Measurements from ENCODE around the gene LRRC27.
"Not testable (repeated sequence)": the region's sequence is repeated elsewhere in the genome, so short reads cannot be mapped to it uniquely, and the experiment has no call there.

Gene LRRC27

DNA sequence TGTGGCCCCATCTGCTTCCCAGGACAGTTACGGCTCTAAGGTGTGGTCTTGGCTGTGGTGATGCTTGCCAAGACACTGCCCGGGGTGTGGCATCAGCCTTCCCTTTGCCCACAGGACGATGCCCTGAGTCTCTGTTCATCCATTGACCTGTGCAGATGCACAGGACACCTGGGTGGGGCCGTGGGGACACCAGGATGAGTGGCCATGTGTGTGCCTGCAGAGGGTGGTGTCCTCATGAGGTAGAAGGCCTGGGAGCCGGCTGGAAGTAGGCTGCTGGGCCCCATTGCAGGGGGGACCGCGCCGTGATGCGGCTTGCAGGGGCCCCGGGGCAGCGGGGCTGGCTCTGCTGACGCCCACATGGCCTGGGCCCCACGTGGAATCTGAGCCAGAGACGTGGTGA is 42.6 kb downstream of the LRRC27 start:
- DNase-seq (ENCODE audit: low read depth), result no peak

DNA sequence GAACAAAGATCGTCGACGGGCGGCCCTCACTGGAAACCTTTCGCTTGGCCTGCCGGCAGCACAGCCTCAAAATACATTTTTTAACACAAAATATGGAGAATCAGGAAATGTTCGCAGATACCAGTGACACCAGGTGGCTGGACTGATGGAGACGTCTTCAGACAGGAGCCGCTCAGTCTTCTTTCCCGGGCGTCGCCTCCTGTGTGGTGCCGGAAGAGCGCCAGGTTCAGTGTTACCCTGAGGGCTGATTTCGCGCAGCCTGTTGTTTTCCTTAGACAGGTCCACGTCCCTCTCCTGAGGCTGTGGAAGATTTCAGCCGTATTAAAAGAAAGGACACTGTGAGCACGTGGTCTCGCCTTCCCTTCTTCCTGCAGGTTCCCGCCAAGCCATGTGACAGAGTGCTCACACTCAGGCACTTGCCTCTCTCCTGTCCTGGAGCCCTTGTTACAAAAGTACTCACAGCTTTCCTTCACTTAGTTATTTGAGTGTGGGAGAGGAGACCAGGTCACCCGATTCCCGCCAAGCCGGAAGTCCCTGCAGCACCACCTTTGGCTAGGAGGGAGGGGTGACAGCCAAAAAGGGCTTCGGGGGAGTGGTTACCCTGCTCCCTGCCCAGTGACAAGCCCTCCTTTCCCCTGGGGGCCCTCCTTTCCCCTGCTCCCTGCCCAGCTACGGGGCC is 43.3 kb downstream of the LRRC27 start:
- no peak for DNase-seq (ENCODE audit: low read depth)

DNA sequence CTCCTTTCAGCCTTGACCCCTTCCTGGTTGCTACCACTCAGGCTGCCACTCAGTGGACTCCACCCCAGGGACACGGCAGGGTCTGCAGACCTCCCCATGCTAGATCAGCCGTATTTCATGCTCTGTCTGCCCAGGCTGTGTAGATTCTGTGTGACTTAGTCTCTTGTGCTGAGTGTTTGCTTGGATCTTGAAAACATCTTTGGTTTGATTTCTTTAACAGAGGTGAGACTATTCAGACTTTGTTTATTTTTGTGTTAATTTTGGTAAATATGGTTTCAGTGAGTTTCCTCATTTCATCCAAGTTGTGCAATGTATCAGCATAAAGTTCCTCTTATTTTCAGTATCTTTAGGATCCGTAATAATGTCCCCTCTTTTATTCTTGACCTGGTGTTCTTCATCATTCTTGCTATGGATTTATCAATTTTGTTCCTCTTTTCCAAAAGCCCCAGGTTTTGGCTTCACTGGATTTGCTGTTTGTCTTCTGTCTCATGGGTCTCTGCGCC is 43.9 kb downstream of the LRRC27 start:
- DNase-seq (ENCODE audit: low read depth), result no peak

DNA sequence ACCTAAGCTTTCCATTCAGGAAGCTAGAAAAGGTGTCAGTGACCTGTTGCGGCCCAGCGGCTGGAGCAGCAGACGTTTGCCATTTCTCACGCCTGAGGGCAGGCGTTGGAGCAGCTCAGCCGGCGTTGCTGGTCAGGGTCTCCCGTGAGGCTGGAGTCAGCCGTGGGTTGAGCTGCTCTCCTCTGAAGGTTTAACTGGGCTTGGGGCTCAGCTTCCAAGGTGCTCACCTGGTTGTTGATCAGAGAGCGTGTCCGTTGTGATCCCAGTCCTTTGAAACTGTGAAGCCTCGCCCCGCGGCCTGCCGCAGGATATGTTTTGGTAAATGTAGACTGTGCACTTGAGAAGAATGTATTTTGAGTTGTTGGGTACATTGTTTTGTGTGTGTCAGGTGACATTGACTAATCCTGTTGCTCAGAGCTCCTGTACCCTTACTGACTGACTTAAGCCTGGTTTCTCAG is 44.4 kb downstream of the LRRC27 start:
- DNase-seq (ENCODE audit: low read depth), result no peak

- DNase-seq (ENCODE audit: low read depth), result no peak
These were observed 45.3 kb downstream of the LRRC27 start for GRCh38 chr10:132377326-132377725.

DNA sequence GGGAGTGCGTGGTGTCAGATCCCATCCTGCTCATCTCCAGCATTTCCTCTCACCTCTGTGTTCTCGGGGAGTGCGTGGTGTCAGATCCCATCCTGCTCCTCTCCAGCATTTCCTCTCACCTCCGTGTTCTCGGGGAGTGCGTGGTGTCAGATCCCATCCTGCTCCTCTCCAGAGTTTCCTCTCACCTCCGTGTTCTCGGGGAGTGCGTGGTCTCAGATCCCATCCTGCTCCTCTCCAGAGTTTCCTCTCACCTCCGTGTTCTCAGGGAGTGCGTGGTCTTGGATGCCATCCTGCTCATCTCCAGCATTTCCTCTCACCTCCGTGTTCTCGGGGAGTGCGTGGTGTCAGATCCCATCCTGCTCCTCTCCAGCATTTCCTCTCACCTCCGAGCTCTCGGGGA is 47.0 kb downstream of the LRRC27 start:
- DNase-seq (ENCODE audit: low read depth), result not testable (repeated sequence)

GRCh38 chr10:132380986-132381385 is 49.0 kb downstream of the LRRC27 start:
- not testable (repeated sequence) for DNase-seq (ENCODE audit: low read depth)

GRCh38 chr10:132381741-132382140 is 49.7 kb downstream of the LRRC27 start:
- no peak for DNase-seq (ENCODE audit: low read depth)

DNA sequence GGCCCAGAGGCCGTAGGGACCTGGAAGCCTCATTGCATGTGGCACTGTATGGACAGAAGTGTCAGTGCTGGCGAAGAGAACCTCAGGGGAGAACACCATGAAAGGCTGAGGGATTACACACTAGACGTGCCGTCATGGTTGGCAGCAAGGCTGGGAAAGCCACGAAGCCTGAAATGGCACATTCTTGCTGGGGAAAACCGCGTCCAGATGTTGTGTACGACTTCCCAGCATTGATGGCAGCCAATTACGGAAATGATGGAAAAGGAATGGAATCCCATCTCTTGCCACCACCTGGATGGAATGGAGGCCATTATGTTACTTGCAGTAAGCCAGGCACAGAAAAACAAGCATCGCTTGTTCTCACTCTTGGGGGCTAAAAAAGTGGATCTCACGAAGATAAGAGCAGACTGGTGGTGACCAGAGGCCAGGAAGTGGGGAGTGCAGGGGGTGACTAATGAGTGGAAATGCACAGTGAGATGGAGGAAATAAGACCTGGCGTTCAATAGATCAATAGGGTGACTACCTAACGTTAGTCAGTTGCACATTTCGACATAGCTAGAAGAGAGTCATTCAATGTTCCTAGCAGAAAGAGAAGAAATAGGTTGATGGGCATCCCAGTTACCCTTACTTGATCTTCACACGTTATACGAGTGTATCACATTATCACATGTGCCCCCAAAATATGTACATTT is 50.4 kb downstream of the LRRC27 start:
- no peak for DNase-seq (ENCODE audit: low read depth)

DNA sequence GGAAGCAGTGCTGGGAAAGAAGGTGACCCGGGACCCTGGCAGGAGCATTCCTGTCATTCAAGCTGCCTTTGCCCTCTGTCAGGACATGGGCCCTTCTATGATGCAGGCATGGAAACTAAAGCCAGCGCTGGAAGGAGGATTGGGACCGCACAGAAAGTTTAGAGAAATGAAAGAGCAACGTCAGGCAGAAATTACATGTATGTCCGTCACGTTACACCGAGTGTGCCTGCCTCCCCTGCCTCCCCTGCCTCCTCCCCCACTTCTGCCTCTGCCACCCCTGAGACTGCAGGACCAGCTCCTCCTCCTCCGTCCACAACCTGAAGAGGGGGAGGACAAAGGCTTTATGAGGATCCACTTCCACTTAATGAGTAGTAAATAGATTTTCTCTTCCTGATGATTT is 51.1 kb downstream of the LRRC27 start:
- no peak for DNase-seq (ENCODE audit: low read depth)

DNA sequence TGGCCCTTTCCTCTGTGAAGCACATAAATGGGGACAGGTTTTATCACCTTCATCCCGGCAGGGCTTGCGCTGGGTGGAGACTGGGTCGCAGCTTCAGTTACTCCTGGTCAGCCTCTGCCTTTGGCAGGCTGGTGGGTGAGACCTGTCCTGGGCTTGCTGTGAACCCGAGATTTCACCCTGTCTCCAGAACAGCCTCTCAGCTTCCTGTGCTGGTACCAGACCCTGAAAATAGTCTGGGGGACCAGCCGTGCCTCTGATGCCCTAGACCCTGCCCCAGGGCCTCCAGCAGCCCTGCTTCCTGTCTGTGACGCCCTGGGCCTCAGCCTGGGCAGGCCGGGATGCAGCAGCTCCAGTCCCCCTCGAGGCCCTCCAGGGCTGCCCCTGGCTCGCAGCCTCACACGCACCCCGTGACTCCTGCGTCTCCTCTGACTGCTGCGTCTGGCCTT is 51.8 kb downstream of the LRRC27 start:
- no peak for DNase-seq (ENCODE audit: low read depth)

- DNase-seq (ENCODE audit: low read depth), result no peak
These were observed 52.8 kb downstream of the LRRC27 start for GRCh38 chr10:132384618-132385388.

DNA sequence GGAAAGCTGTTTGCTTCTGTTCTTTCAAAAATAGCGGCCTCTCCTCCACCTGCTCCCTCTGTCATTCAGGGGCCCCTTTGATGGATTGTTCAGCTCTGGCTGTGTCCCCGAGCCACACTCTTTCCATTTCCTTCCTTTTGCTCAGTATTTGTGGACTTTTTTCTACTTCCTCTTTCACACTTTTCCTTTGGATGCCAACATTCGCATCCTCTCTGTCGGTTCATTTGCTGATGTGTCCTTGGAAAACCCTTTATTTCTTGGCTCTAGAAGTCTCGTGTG is 53.3 kb downstream of the LRRC27 start:
- DNase-seq (ENCODE audit: low read depth), result no peak

- DNase-seq (ENCODE audit: low read depth), result no peak
These were observed 53.9 kb downstream of the LRRC27 start for GRCh38 chr10:132385721-132386418.

- DNase-seq (ENCODE audit: low read depth), result no peak
These were observed 54.4 kb downstream of the LRRC27 start for GRCh38 chr10:132386419-132386831.

DNA sequence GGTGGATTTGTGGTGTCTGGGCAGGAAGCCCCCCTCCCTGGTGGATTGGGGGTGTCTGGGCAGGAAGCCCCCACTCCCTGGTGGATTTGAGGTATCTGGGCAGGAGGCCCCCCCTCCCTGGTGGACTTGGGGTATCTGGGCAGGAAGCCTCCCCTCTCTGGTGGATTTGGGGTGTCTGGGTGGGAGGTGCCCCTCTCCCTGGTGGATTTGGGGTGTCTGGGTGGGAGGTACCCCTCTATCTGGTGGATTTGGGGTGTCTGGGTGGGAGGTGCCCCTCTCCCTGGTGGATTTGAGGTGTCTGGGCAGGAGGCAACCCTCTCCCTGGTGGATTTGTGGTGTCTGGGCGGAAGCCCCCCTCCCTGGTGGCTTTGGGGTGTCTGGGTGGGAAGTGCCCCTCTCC is 54.9 kb downstream of the LRRC27 start:
- not testable (repeated sequence) for DNase-seq (ENCODE audit: low read depth)

GRCh38 chr10:132387764-132388210 is 55.8 kb downstream of the LRRC27 start:
- DNase-seq (ENCODE audit: low read depth), result peak; percentile 71

- no peak for DNase-seq (ENCODE audit: low read depth)
These were observed 57.0 kb downstream of the LRRC27 start for GRCh38 chr10:132388891-132389432.

GRCh38 chr10:132389433-132390169 is 57.6 kb downstream of the LRRC27 start:
- DNase-seq (ENCODE audit: low read depth), result no peak

DNA sequence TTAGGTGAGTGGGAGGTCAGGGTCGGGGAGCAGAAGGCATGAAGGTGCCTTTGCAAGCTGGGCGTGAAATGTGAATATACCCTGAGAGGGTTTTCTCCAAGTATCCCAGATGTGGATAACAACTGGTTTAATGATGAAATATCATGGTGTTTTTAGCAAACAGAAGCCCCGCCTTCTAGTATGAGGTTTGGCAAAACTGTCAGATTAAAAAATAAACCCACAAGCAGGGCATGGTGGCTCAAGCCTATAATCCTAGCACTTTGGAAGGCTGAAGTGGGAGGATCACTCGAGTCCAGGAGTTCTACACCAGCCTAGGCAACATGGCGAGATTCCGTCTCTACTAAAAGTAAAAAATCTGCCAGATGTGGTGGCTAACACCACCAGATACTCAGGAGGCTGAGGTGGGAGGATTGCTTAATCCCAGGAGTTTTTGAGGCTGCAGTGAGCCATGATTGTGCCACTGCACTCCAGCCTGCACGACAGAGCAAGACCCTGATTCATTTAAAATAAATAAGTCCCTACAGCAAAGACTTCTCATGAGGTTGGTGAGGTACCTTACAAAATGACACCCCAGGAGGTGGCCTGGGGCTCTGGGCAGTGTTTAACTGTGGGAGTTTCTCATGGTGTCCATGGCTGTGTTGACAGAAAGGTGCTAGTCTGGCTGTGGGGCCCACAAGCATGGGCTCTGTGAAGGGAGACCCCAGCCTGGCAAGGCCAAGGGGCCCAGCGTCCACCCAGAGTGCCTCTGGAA is 58.4 kb downstream of the LRRC27 start:
- DNase-seq (ENCODE audit: low read depth), result no peak

Data from T follicular helper cell (primary cell).